Psoas muscle (tissue), 8 donors: Measurements from ENCODE around the gene NAT10. TPM values are rescaled to one million over a fixed set of nuclear protein-coding genes. Genes with fewer than 3 reads are reported as not detected.

Experiments
- ATAC-seq, 4 donors: fragments of 200-7000 bp; cut with Tn5 transposase; one replicate each; pipeline ENCODE4 v1.9.1; 2020; ENCODE audit warnings: moderate library complexity in 3 of 4, mild to moderate bottlenecking in 2 of 4
- DNase-seq, 2 donors: peaks; one replicate each; pipeline ENCODE4 v3.0.0-alpha.2; 2020
- H3K27ac ChIP-seq: fragments of 200-600 bp; one replicate; pipeline ENCODE4 v1.8.0; 2022
- H3K27me3 ChIP-seq, 3 donors: fragments of 200-600 bp in 1 of 3; one replicate each; pipeline versions ENCODE4 v1.6.1 to v1.8.0; 2013 to 2022; ENCODE audit warnings: low read length in 2 of 3, mild to moderate bottlenecking in 2 of 3, moderate library complexity in 1 of 3; ENCODE audit not compliant: insufficient read depth in 3 of 3
- H3K36me3 ChIP-seq, 2 donors: fragments of 200-600 bp in 1 of 2; one replicate each; pipeline versions ENCODE4 v1.6.1 to v1.8.0; 2013 to 2022; ENCODE audit warnings: low read depth in 1 of 2, mild to moderate bottlenecking in 1 of 2, moderate library complexity in 1 of 2; ENCODE audit not compliant: insufficient read depth in 1 of 2
- H3K4me1 ChIP-seq: fragments of 200-600 bp; one replicate; pipeline ENCODE4 v1.8.0; 2022
- H3K4me3 ChIP-seq: fragments of 200-600 bp; one replicate; pipeline ENCODE4 v1.8.0; 2022; ENCODE audit warnings: mild to moderate bottlenecking
- H3K9me3 ChIP-seq: fragments of 200-600 bp; one replicate; pipeline ENCODE4 v1.8.0; 2022
- WGBS, 3 donors: extraction: QIAGEN DNeasy Blood & Tissue Kit; methylation state at CpG; one replicate each; pipeline versions ENCODE4 v1.1.6 to v1.1.7; 2013; 5-methylcytosine and 5-hydroxymethylcytosine counted together
- intact Hi-C, 2 donors: fragments of 100-400 bp; cut with DNase I; formaldehyde crosslinking; loops; one replicate each; pipeline versions ENCODE4 v1.11.0 to v1.14.2; 2022
- polyA plus RNA-seq, 3 donors: library from polyadenylated mRNA; stranded (reverse); fragments of 200-250 nt; gene quantifications; one replicate each; pipeline ENCODE4 v1.2.3, GENCODE V29; 2013
- total RNA-seq, 4 donors: library from RNA; stranded (reverse); fragmentation: NEBNext Ultra II Directional in 2 of 4; extraction: Animal tissue kit (Norgen Biotek cat#: 25700) in 2 of 4; gene quantifications; one replicate each; pipeline versions ENCODE4 v1.2.1 to v1.2.4, GENCODE V29; 2021 to 2023
- TF ChIP-seq, protein P1 (sequence below): fragments of 200-600 bp; IDR thresholded peaks from one replicate; pipeline ENCODE4 v1.8.0; 2022; ENCODE audit warnings: antibody characterized with exemption
- donor health status: healthy with polysubstance abuse.
- donor health status: DM: no; HTN: no; CAD: no; lungs with moderate emphysema.
- donor health status: Bipolar disorder and iron deficiency.
- donor health status: healthy.
- donor health status: DM: yes; HTN: yes; CAD: no.
- donor health status: DM: no; HTN: no; CAD: no.
- donor health status: DM: no; HTN: no; CAD: no.
- donor health status: DM: yes; HTN: yes; CAD: no.

The NAT10 gene
- total and polyA plus RNA-seq, 7 donors = 21.0 to 51.5 (median 29.1) TPM

DNA sequence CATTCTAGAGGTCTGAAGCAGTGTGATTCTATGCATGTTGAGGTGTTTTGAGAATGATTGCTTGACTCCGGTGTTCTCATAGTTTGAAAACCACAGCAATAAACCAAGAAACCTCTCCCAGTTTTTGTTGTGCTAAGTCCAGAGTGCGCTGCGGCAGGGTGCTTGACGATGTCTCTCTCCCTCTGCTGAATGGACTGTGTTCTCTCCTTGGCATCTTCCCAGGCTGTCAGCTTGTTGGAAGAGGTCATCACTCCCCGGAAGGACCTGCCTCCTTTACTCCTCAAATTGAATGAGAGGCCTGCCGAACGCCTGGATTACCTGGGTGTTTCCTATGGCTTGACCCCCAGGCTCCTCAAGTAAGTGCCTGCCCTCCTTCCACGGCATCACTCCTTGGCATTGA is 31.0 kb downstream of the NAT10 start:
- no peak overlapping the region for H3K4me3 ChIP-seq
- intact Hi-C loops = loop anchor here in 1 of 2 donors (10.0 kb wide), 1 partner anchor 142 kb away; no protein-coding TSS in a partner anchor
- DNase-seq = no peak
- no peak for ATAC-seq
- WGBS, 3 donors = 94 to 96% (median 94%) methylated on average over 8 of the region's 8 CpGs
- no peak overlapping the region for H3K27ac ChIP-seq
- no peaks in the 10 kb centered on the region for H3K9me3 ChIP-seq
- no peaks in the 10 kb centered on the region for H3K4me1 ChIP-seq
- H3K36me3 ChIP-seq = peaks cover 27 to 99% of the 10 kb centered on the region in 2 donors
- no peaks in the 10 kb centered on the region for H3K27me3 ChIP-seq
- TF ChIP-seq, protein P1, sequence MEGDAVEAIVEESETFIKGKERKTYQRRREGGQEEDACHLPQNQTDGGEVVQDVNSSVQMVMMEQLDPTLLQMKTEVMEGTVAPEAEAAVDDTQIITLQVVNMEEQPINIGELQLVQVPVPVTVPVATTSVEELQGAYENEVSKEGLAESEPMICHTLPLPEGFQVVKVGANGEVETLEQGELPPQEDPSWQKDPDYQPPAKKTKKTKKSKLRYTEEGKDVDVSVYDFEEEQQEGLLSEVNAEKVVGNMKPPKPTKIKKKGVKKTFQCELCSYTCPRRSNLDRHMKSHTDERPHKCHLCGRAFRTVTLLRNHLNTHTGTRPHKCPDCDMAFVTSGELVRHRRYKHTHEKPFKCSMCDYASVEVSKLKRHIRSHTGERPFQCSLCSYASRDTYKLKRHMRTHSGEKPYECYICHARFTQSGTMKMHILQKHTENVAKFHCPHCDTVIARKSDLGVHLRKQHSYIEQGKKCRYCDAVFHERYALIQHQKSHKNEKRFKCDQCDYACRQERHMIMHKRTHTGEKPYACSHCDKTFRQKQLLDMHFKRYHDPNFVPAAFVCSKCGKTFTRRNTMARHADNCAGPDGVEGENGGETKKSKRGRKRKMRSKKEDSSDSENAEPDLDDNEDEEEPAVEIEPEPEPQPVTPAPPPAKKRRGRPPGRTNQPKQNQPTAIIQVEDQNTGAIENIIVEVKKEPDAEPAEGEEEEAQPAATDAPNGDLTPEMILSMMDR = no peak

DNA sequence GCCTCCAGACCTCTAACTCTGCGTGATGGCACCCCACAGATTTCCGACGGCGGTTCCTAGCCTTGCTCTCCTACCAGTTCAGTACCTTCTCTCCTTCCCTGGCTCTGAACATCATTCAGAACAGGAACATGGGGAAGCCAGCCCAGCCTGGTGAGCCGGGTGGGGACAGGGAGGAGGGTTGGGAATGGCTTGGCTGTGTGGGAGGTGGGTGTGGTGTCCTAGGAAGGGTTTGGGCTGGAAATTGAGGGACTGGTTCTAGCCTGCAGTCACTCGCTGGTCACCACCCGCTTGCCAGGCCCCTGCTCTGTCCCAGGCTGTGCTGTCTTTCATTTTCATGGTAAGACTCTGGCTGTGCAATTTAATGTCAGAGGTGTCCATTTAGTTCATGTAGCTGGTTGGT is 33.9 kb downstream of the NAT10 start:
- intact Hi-C loops = loop anchor here in 1 of 2 donors (10.0 kb wide), 1 partner anchor 145 kb away; no protein-coding TSS in a partner anchor
- no peaks in the 10 kb centered on the region for H3K27me3 ChIP-seq
- WGBS, 3 donors = 90 to 92% (median 91%) methylated on average over 7 of the region's 7 CpGs
- no peak for ATAC-seq
- H3K4me1 ChIP-seq = no peaks in the 10 kb centered on the region
- TF ChIP-seq, protein P1 = no peak
- no peaks in the 10 kb centered on the region for H3K9me3 ChIP-seq
- no peak overlapping the region for H3K27ac ChIP-seq
- H3K36me3 ChIP-seq = peaks cover 26 to 99% of the 10 kb centered on the region in 2 donors
- no peak overlapping the region for H3K4me3 ChIP-seq
- no peak for DNase-seq

DNA sequence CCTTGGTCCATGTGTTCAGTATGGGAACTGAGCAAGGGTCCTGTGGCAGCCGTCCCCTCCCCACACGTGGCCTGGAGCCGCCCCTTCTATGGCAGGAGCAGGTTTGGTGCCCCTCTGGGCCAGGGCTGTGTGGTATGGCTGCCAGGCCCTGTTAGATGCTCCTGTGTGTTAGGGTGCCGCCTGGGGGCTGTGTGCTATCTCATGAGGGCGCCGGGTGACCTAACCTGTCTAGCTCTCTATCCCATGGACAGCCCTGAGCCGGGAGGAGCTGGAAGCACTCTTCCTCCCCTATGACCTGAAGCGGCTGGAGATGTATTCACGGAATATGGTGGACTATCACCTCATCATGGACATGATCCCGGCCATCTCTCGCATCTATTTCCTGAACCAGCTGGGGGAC is 34.7 kb downstream of the NAT10 start:
- Histone ChIP-seq H3K4me3 (no peak overlapping the region), H3K4me1 (no peaks in the 10 kb centered on the region), H3K27me3 (no peaks in the 10 kb centered on the region), H3K27ac (no peak overlapping the region), H3K9me3 (no peaks in the 10 kb centered on the region), H3K36me3 (peaks cover 19 to 99% of the 10 kb centered on the region in 2 donors)
- intact Hi-C loops = no loop called here
- DNase-seq (no peak), ATAC-seq (no peak)
- TF ChIP-seq, protein P1 = no peak
- 92 to 93% (median 93%) methylated on average over 11 of the region's 11 CpGs for WGBS, 3 donors

DNA sequence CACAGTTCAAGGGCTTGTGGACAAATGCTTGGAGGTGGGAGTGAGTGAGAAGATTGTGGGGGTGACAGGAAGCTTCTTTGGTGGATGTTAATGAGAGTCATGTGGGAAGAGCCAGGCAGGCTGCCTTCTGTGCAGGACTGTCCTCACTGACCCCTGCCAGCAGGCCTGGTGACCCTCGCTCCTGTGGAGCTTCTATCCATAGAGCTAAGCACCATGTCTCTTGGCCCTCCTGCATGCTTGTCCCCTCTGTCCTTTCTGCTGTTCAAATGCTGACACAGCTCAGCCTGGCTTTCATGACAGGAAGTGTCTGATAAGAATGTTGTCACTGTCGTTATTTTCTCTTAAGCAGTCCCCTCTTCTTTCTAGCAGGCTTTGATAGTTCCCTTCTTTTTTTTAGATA is 37.6 kb downstream of the NAT10 start:
- peaks cover 4 to 99% of the 10 kb centered on the region in 2 donors for H3K36me3 ChIP-seq

More for the DNA sequence above, 37.6 kb downstream of the NAT10 start:
- H3K4me1 ChIP-seq = no peaks in the 10 kb centered on the region
- intact Hi-C loops = no loop called here
- H3K4me3 ChIP-seq = no peak overlapping the region
- no peak overlapping the region for H3K27ac ChIP-seq
- WGBS, 3 donors = 81 to 91% (median 84%) methylated on average over 2 of the region's 2 CpGs
- no peak for ATAC-seq
- no peaks in the 10 kb centered on the region for H3K9me3 ChIP-seq
- H3K27me3 ChIP-seq = no peaks in the 10 kb centered on the region
- DNase-seq = no peak
- TF ChIP-seq, protein P1 = no peak
